Measurements from ENCODE around the gene MRPS17. TPM values are rescaled to one million over a fixed set of nuclear protein-coding genes. Genes with fewer than 3 reads are reported as not detected.

The MRPS17 gene
- total and polyA plus RNA-seq, 10 of the 15 experiments (the other 5 are each of a cell fraction or from before 2014, with no cell fraction given): 18.7 to 74.5 (median 29.2) TPM

DNA sequence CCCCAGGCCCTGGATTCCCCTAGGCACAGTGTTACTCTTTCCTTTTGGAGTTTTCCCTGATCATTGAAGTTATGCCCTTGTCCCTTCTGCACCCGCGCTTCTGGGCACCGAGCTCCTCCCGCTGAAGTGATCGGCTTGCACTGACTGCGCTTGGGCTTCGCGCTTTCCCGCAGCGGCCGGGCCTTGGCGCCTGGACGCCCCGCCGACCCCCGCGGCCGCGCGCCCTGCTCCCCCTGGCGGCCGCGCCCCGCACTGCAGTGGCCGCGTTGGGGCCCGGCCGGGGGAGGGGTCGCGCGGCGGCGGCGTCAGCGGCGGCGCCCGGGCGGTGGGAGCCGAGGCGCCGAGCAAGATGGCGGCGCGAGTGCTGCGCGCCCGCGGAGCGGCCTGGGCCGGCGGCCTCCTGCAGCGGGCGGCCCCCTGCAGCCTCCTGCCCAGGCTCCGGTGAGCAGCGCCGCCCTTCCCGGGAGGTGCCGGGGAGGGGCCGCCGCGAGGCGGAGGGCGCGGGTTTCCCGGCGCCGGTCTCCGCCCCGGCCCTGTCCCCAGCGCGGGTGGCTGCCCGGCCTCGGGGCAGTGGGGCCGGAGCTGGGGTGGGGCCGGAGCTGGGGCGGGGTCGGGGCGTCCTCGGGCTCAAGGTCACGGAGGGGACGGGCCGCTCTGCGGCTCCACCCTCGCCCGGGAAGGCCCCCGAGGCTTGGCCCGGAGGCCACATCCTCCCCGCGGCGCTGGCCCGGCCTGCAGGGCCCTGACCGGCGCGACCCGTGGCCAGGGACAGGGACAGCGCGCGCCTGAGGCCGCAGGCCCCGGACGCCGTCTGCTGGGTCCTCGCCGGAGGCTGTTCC is 12.8 kb downstream of the MRPS17 start, which contains the start of gene NIPSNAP2 (continued):
- no peak for TF ChIP-seq BMI1 (IDR thresholded peaks at IDR 0.05; ENCODE audit: borderline replicate concordance)
- no peak for TF ChIP-seq PRDM15 (CRISPR knock-in tag; IDR thresholded peaks at IDR 0.05)
- no peak for TF ChIP-seq CEBPB (IDR thresholded peaks at IDR 0.05; ENCODE audit: borderline replicate concordance in 1 of 2, low read depth in 2 of 2, low read length in 2 of 2)
- no peak for TF ChIP-seq SIN3A (IDR thresholded peaks at IDR 0.05; ENCODE audit: low read depth, low read length)
- no peak for TF ChIP-seq EP300 (IDR thresholded peaks at IDR 0.05; ENCODE audit: borderline replicate concordance in 1 of 2, control insufficient read depth in 1 of 2, low read depth in 2 of 2, low read length in 2 of 2)
- TF ChIP-seq ZZZ3 (IDR thresholded peaks at IDR 0.05; ENCODE audit: control insufficient read depth, insufficient read length, low read depth): no peak
- TF ChIP-seq FOXM1 (IDR thresholded peaks at IDR 0.05; ENCODE audit: low read depth, low read length): no peak
- TF ChIP-seq SIX5 (IDR thresholded peaks at IDR 0.05; ENCODE audit: low read depth, low read length, severe bottlenecking): no peak
- 0 out of 2 replicates have a peak, but pooled peaks have one; percentile 49 for TF ChIP-seq DPF2 (IDR thresholded peaks at IDR 0.05)
- TF ChIP-seq, protein P1, sequence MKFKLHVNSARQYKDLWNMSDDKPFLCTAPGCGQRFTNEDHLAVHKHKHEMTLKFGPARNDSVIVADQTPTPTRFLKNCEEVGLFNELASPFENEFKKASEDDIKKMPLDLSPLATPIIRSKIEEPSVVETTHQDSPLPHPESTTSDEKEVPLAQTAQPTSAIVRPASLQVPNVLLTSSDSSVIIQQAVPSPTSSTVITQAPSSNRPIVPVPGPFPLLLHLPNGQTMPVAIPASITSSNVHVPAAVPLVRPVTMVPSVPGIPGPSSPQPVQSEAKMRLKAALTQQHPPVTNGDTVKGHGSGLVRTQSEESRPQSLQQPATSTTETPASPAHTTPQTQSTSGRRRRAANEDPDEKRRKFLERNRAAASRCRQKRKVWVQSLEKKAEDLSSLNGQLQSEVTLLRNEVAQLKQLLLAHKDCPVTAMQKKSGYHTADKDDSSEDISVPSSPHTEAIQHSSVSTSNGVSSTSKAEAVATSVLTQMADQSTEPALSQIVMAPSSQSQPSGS (IDR thresholded peaks at IDR 0.05; ENCODE audit: low read length): no peak
- TF ChIP-seq CREM (IDR thresholded peaks at IDR 0.05; ENCODE audit: low read depth): peak; percentile 72; the same call in 1 of the 2 replicates
- no peak for TF ChIP-seq HSF1 (IDR thresholded peaks at IDR 0.05; ENCODE audit: low read depth, low read length)
- no peak for TF ChIP-seq IKZF2 (IDR thresholded peaks at IDR 0.05)
- no peak for TF ChIP-seq STAT1 (conservative IDR thresholded peaks at IDR 0.05)
- no peak for TF ChIP-seq SREBF1 (IDR thresholded peaks at IDR 0.05; ENCODE audit: low read length)
- TF ChIP-seq, protein P2, sequence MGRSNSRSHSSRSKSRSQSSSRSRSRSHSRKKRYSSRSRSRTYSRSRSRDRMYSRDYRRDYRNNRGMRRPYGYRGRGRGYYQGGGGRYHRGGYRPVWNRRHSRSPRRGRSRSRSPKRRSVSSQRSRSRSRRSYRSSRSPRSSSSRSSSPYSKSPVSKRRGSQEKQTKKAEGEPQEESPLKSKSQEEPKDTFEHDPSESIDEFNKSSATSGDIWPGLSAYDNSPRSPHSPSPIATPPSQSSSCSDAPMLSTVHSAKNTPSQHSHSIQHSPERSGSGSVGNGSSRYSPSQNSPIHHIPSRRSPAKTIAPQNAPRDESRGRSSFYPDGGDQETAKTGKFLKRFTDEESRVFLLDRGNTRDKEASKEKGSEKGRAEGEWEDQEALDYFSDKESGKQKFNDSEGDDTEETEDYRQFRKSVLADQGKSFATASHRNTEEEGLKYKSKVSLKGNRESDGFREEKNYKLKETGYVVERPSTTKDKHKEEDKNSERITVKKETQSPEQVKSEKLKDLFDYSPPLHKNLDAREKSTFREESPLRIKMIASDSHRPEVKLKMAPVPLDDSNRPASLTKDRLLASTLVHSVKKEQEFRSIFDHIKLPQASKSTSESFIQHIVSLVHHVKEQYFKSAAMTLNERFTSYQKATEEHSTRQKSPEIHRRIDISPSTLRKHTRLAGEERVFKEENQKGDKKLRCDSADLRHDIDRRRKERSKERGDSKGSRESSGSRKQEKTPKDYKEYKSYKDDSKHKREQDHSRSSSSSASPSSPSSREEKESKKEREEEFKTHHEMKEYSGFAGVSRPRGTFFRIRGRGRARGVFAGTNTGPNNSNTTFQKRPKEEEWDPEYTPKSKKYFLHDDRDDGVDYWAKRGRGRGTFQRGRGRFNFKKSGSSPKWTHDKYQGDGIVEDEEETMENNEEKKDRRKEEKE (IDR thresholded peaks at IDR 0.05): no peak
- no peak for TF ChIP-seq ATF7 (IDR thresholded peaks at IDR 0.05; ENCODE audit: low read depth)
- TF ChIP-seq ASH2L (IDR thresholded peaks at IDR 0.05; ENCODE audit: borderline replicate concordance, low read depth): no peak
